Stimulated activated CD4-positive, alpha-beta T cell treated with anti-CD3 and anti-CD28 coated beads, TNF-alpha, amount 100 ng/mL, for 1 hour (primary cell): ENCODE measurements around the gene C2CD5.
A peak's percentile ranks its signal among the peaks of the same experiment; 100 is the strongest.
"Not testable (repeated sequence)": the region's sequence is repeated elsewhere in the genome, so short reads cannot be mapped to it uniquely, and the experiment has no call there.

Experiments
- DNase-seq, 3 donors: peaks; one replicate each; pipeline ENCODE4 v3.0.0-alpha.2; 2020; ENCODE audit warnings: low read depth in 3 of 3, low spot score in 1 of 3

Gene C2CD5

GRCh38 chr12:22480814-22481213 lies 63.5 kb downstream of the C2CD5 start:
- DNase-seq: not testable (repeated sequence)

DNA sequence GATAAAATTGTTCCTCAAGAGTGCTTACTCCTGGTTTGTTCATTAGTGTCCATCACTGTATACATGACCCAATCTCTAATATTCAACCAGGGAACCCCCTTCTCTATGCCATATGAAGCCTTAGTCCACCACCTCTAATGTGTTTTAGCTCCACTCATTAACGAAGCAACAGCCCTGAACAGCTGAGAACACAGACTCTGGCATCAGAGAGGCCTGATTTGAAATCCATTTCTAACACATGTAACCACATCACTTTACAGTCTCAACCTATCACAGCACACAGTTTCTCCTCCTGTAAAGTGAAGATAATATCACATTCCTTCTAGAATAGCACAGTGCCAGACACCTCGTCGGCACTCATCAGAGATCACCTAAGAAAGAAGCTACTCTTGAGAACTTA lies 64.3 kb downstream of the C2CD5 start:
- DNase-seq: no peak

DNA sequence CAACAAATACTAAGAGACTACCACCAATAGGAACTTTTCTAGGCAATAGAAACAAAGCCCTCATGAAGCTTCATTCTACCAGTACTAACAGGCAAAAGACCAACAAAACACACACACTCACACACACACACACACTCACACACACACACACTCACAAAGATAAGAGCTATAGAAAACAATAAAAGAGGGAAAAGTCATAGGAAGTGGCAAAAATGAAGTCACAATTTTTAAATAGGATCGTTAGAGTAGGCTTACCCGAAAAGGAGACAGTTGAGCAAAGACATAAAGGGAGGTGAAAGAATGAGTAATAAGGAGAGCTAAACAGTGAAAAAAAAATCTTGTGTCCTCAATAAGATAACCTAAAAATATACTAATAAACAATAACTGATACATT lies 66.5 kb downstream of the C2CD5 start:
- DNase-seq: no peak

- DNase-seq: no peak
Measured at GRCh38 chr12:22477166-22477893, 67.0 kb downstream of the C2CD5 start.

DNA sequence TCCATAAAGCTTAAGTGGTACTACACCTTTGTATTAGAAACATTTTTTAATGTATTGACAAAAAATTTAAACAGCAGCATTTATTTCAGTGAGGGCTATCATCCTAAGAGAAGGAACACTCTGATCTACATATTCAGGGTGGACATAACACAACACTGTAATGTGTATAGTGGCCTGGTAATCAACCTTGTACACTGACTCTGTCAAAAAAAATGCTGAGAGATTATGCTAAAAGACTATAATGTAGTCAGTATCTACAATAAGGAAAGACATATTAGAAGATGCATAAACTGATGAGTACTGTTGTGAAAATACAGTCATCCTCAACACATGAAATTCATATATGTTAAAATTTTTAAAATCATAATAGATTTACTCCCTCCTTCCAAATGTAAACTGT lies 68.2 kb downstream of the C2CD5 start:
- DNase-seq: no peak

DNA sequence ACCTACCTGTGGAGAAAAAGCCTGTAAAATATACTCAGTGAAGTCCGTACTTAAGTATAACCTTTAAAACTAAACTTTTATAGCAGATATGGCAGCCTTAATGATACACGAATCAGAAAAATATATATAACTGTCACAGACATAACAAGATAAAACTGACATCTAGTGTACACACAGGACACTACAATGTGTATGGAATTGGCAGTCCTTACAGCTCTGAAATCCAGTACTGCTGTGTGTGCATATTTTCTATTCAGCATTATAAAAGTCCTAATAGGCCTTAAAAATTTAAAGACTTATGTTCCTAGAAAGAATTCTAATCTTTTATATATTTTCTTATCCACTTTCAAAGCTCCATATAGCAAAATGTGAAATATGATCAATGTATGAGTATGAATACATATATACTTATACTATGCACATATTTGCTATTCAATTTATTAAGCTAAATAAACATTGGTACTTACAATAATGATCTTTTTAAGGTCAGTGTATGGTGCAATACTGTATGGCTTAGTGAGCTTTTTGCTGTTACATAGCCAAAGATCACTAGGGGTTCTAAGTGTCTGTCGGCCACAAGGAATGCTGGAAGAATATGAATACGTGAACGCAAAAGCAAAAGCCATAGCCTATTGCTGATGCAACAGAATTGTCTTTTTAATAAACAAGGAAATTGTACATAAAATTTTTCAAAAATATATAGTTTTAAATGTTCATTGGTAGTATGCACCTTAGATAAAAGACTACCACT lies 69.2 kb downstream of the C2CD5 start:
- DNase-seq: no peak

DNA sequence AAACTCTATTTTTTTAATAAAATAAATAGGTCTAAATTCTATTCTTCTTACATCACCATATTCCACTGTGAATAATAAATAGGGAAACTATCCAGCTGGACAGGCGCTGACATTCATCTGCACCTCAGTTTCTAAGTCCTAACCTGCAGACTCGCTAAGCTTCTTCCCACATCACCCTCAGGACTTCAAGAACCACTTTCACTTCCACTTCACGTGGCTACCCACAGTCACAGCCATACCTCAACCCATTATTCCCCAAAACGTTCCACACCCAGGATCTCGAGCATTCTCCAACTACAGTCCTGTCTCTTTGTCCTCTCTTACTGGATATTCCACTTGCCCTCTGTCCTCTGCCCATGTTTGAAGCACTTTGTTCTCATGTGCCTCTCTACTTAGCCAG lies 71.1 kb downstream of the C2CD5 start:
- no peak for DNase-seq

- no peak for DNase-seq
Measured at GRCh38 chr12:22467190-22467589, 77.2 kb downstream of the C2CD5 start.

DNA sequence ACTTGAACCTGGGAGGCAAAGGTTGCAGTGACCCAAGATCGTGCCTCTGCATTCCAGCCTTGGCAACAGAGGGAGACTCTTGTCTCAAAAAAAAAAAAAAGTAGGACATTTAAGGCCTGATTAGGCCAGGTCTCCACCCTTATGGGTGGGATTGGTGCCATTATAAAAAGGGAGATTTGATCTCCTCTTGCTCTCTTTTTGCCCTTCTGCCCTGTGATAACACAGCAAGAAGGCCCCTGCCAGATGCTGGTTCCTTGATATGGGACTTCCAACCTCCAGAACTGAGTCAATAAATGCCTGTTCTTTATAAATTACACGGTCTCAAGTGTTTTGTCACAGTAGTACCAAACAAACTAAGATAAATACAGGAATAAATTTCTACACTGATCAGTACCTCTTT lies 81.0 kb downstream of the C2CD5 start:
- DNase-seq: no peak

- no peak for DNase-seq
Measured at GRCh38 chr12:22461786-22462185, 82.6 kb downstream of the C2CD5 start.

DNA sequence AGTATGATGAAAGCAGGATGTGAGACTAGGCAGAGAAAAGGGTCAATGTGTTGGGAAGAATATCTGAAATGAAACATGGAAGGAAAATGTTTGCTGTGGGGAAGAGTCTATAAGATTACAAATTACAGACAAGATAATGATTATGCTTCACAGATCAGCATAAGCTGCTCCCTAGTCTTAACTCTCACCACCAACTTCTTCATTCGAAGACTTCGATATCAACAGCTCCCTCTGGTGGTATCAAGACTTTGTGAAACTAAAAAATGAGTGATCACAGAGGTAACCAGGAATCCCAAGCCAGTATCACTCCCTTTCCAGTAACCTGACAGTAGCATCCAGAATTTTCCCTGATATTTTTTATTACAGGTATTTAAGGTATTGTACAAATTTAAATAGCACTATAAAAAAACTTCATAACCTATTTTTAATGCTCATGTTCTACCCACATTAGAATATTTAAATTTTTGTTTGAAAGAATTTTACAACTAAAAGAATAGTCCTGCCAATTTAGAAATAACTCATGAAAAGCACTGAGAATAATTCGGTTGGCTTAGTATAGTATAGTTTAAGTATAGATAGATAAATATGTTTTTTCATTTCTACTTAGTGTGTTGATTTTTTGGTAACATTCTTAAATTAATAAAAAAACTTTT lies 84.4 kb downstream of the C2CD5 start:
- no peak for DNase-seq

DNA sequence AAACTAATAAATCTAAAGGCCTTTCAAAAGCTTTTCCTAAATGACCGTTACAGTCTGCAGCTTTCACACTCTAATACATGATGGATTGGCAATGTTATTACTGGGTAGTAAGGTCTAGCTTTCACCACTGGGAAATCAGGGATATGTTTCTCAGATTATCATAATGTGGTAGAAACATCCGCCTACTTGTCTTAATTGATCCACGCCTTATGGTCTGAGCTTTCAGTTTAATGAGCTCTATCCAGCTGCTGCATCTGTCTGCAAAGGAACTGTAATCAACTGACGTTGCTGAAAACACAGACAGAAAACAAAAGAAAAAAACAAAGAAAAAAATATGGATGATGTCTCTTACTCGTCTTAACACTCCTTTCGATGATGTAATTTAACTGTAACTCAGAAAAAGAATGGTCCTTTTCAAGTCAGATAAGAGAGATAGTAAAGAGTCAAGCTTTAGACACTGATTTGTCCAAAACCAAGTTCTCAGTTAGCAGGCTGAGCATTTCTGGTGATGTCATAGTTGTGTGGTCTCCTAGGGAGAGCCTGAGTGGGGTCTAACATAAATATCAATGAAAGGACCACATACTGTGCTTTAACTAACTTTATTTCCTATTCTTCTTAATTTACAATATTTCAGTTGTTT lies 85.9 kb downstream of the C2CD5 start:
- DNase-seq: no peak

- DNase-seq: no peak
Measured at GRCh38 chr12:22457085-22457484, 87.3 kb downstream of the C2CD5 start.

GRCh38 chr12:22453511-22453910 lies 90.8 kb downstream of the C2CD5 start:
- no peak for DNase-seq

- DNase-seq: no peak
Measured at GRCh38 chr12:22447223-22447622, 97.1 kb downstream of the C2CD5 start.

- not testable (repeated sequence) for DNase-seq
Measured at GRCh38 chr12:22444317-22444665, 100.1 kb downstream of the C2CD5 start.

- peak; percentile 22 to 33 (median 25) for DNase-seq
Measured at GRCh38 chr12:22443379-22444316, 100.7 kb downstream of the C2CD5 start.

DNA sequence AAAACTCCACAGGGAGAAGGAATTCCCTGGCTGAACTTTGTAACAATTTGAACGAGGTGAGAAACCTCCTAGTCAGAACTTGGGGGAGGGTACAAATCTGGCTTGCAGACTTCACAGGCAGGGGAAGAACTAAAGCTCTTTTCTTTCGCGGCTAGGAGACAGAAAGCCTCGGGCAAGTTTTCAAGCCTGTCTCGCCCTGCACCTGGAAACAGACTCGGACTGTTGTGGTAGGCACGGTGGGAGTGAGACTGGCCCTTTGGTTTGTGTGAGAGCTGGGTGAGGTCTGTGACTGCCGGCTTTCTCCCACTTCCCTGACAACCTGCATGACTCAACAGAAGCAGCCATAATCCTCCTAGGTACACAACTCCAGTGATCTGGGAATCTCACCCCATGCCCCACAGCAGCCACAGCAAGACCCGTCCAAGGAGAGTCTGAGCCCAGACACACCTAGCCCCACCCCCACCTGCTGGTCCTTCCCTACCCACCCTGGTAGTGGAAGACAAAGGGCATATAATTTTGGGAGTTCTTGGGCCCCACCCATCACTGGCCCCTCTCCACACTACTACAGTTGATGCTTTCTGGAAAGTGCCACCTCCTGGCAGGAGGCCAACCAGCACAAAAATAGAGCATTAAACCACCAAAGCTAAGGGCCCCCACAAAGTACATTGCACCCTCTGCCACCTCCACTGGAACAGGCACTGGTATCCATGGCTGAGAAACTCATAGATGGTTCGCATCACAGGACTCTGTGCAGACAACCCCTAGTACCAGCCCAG lies 107.1 kb downstream of the C2CD5 start:
- DNase-seq: no peak

GRCh38 chr12:22435583-22435982 lies 108.8 kb downstream of the C2CD5 start:
- no peak for DNase-seq

GRCh38 chr12:22431693-22432251 lies 112.6 kb downstream of the C2CD5 start:
- DNase-seq: no peak
